HG03108 (cell line): ENCODE data around the gene FKBP8.

ENCODE experiments used
- ATAC-seq: cut with Tn5 transposase; IDR thresholded peaks from one replicate; pipeline ENCODE4 v1.9.1; 2021; ENCODE audit warnings: moderate library complexity; ENCODE audit not compliant: unreplicated experiment

FKBP8 gene

DNA sequence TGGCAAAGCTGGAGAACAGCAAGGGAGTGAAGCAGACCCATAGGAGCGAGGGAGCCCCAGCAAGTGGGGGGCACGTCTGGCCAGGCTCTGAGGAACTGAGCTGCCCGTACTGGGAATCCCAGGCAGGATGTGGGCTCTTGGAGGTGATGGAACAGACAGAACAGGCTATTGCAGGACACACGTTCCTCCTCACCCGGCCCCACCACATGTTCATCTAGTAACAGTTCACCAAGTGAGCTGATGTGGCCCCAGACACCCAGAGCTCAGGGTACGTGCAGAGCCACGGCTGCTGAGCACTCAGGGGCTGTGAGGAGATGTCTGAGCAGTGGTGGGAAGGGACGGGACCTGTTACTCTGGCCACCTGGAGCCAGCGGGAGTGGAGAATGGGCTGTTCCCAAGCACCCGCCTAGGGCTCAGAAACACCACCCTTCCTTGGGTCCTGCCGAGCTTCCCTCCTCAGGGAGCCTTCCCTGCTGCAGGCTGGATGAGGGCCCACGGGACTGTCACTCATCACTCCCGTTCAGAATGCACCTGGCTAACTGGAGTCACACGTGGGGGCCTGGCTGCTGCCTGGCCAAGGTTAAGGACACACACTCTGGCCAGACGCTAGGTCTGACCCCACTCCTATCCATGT lies 39.9 kb downstream of the FKBP8 start:
- ATAC-seq: no peak

DNA sequence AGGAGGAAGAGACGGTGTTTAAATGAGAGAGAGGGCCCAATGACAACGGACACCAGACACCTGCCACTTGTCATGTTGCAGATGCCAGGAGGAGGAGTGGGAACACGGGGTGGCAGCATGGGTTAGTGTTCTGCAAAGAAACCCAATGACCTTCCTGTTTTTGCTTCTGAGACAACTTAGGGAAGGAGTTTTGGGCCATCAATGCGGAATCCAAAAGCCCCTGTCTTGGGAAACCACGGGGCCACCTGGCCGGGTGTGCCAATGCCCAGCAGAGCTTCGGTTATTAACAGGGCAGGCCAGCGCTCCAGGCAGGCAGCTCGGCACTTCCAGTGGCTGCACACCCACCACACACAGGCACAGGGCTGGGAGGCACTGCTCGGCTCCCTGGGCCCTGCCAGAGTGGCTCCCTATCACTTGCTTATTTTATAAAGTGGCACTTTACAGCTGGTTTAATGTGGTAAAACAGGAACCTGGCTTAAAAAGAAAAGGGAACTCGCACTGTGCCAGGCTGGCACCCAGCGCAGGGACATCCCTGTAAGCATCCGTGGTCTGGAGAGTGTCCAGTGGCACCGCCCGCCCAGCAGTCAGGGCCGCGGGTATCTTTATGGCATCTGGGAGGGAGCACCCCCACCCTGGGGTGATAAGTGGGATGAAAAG lies 40.6 kb downstream of the FKBP8 start:
- no peak for ATAC-seq

DNA sequence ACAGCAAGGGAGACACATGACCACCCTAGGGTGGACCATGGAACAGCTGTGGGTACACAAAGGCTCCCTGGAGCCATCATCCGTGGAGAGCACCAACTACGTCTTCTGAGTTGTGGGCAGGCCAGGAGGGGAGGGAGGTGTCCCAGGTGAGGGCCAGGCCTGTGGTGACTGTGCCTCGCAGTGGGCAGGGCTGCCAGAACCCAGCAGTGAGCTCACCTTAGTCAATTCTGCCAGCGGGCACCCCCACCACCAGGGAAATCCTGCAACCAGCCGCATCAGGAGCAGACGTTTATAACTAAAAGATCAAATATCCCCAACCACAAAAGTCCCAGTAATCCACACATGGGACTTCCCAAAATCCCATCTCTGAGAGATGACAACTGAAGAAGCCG lies 41.1 kb downstream of the FKBP8 start:
- no peak for ATAC-seq

DNA sequence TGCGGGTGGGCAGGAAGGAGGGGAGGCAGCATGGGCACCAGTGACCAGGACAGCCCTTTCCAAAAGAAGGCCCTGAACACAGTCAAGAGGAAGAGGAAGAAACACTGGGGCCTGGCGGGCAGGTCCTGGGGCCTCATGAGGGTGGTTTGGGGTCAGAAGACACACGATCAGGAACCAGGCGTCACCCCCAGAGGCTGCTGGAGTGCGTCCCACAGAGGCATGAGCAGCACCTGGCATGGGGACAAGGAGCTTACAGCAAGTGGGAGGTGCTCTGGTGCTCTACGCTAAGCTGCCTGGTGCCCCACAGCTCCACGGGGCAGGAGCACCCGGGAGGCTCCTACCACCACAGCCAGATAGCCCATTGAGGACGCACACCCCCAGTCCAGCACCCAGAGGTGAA lies 41.5 kb downstream of the FKBP8 start:
- ATAC-seq: no peak

DNA sequence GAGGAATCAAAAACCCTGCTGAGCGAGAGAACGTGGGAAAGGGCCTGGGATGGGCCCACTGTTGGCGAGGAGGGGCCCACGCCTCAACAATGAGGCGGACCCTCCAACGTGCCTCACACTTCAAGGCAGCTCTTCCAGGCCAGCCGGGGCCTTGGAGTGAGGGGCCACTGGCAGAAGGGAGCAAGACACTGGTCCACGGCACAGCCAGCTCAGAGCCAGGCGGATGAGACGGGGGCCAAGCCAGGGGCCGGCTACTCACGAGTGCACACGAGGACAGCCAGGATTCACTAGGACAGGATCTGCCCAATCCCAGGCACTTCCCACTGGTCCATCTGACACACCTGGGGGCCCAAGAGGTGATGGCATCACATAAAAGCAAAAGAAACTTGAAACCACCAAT lies 42.0 kb downstream of the FKBP8 start:
- ATAC-seq: no peak

DNA sequence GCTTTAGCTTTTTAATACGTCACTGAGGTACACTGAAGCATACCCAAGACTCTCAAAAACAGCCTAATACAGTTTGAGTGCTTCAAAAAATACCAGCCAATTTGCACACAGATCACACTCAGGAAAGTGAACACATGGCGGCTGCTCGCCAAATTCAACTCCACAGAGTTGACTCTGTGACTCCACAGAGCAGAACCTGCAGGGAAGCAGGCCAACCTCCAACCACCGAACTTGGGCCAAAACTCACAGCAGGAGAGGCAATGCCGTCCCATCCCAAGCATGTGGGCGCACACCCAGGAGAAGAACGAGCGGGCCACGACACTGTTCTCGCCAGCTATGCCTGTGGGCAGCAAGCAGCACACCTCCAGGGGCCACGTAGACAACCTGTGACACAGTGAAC lies 42.6 kb downstream of the FKBP8 start:
- ATAC-seq: no peak

DNA sequence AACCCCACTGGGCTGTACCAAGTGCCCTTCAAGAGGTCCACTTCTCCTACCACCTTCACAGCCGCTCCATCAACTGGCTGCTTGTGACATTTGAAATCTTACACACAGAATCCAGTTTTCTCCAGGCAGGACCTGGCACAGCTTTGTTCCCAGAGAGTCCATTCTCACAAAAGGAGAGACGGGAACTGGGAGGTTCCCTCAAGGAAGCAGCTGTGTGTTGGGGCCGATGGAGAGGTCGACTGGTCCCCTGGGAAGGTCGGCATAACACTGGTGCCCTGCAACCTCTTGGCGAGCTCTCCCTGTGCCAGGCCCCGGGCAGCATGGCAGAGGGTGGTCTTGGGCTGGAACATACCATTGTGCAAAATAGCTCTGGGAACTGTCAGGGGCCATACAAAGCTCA lies 43.0 kb downstream of the FKBP8 start:
- no peak for ATAC-seq

DNA sequence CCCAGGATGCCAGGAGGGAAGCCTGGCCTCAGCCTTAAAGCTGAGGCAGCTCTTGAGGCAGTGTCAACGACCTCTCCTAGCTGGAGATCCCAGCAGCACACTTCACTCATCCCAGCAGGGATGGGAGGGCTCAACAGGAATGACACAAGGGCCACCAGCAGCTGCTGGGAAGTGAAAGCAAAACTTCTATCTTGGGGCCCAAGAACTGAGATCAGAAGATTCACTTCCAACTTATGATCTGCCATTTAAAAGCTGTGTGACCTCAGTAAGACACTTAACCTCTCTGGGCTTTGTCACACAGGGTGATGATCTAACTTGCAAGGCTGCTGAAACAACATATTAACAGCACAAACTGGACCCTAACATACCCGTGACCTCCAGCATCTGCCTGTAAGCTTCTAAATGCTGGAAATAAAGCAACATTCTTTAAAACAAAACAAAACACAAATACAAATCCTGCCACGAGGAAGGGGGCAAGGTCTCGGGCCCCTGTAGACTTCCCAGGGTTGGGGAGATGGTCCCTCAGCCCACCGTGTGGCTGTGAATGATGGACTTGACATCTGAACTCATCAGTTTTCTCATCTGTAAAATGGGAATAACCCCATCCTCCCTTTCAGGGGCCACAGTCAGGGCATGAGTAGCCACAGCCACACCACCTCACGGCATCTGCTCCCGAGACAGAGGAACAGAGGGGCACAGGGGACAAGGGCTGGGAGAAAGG lies 44.2 kb downstream of the FKBP8 start:
- ATAC-seq: no peak

DNA sequence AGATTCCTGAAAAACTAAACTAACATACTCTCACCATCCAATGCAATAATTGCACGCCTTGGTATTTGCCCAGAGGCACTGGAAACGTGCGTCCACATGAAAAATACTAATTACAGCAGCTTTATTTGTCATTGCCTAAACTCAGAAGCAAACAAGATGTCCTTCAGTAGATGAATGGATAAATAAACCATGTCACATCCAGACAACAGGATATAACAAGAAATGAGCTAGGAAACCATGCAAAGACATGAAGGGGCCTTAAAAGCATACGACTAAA lies 46.5 kb downstream of the FKBP8 start:
- ATAC-seq: no peak

DNA sequence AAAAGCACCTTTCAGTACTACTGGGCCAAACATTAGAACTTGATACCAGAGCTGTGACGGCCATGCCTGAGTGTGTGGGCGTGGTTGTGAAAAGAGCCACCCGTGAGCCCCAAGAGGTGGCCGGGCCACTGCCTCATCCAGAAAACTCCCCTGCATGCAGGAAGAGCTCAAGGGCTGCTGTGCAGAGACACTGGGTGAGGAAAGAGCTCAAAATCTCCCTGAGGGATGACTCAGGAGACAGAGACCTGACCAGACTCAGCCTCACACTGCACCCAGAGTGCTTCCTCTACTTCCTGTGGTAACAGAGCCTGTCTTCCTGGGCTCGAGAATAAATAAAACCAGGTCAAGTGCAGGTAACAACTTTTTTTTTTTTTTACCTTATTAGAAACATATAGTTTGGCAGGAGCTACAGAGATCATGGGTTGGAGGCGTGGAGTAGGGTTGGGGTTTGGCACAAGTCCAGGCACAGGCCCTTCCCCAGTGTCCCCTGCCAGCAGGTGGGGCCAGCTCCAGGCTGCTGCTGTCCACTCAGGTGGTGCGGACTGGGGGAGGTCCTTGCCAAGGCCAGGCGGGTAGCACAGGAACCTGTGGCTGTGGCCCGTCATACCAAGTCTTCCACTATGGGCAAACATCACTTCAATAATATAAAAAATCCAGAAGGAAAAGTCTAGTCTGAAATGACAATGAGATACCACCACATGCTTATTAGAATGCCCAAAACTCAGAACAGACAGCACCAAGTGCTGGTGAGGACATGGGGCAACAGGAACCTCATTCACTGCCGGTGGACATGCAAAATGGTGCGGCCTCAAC lies 47.0 kb downstream of the FKBP8 start:
- peak; percentile 59 for ATAC-seq

DNA sequence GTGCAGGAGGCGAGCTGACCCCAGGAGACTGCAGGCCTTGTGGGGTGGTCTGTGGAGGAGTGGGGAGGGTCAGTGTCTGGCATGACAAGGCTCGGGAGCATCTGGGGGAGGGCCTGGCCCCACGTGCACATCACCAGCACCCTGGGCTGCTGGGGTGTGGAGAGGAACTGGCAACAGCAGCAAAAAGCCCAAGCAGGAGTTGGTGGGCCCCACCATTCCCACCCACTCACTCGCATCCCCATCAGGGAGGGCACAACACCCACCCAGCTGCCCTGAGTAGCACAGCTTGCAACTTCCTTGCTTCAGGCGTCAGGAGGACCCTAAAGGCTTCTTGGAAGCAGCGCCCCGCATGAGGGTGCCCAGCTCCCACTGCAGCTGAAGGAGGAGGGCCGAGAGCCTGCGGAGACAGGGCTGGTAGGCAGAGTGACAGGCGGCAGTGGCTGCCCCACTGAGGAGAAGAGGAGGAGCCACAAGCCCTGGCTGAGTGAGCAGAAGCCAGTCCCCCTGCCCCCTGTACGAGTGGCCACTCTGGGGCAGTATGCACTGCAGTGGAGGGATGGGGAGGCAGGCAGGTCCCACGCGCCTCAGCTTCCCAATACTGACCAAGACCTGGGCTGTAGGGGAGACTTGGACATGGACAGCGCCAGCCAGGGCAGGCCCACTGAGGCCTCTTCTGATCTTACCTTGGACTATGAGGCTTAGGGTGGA lies 48.0 kb downstream of the FKBP8 start:
- no peak for ATAC-seq

DNA sequence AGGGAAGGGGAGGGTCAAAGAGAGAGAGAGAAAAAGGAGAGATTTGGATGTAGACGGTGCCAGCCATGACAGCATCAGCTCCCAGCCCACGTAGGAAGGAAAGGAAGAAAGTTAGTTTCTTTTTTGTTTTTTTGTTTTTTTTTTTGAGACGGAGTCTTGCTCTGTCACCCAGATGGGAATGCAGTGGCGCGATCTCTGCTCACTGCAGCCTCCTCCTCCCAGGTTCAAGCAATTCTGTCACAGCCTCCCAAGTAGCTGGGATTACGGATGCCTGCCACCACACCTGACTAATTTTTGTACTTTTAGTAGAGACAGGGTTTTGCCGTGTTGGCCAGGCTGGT lies 49.1 kb downstream of the FKBP8 start:
- no peak for ATAC-seq

DNA sequence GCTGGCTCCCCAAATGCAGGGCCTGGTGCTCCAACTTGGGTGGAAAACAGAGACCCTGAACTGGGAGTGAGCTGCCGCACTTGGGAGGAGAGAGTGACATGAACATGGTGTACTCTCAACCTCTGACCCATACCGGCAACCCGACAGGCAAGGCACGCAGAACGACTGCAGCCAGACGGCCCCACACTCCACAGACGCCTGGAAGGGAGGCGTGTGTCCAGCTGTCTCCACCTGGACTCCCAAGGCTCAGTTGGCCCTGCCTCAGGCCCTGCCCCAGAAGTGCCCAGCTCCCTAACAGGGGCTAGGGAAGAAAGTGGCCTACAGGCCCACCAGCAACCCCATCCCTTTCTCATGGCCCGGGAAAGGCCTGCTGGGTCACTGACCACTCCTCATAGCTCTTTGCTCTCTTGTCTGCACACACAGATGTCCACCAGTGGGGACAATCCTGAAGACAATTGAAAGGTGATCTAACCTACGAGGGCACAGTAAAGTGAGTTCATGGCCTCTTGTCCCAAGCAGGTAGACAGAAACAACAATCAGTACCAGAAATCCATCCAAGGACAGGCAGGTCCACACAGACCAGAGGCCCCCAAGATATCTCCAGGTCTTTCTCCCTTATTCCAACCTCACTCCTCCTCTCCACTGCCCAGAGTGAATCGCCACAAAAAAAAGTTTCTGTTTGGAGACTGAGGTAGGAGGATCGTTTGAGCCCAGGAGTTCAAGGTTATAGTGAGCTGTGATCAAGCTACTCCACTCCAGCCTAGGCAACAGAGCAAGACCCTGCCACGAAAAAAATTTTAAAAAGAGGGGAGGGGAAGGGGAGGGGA lies 49.7 kb downstream of the FKBP8 start:
- no peak for ATAC-seq

DNA sequence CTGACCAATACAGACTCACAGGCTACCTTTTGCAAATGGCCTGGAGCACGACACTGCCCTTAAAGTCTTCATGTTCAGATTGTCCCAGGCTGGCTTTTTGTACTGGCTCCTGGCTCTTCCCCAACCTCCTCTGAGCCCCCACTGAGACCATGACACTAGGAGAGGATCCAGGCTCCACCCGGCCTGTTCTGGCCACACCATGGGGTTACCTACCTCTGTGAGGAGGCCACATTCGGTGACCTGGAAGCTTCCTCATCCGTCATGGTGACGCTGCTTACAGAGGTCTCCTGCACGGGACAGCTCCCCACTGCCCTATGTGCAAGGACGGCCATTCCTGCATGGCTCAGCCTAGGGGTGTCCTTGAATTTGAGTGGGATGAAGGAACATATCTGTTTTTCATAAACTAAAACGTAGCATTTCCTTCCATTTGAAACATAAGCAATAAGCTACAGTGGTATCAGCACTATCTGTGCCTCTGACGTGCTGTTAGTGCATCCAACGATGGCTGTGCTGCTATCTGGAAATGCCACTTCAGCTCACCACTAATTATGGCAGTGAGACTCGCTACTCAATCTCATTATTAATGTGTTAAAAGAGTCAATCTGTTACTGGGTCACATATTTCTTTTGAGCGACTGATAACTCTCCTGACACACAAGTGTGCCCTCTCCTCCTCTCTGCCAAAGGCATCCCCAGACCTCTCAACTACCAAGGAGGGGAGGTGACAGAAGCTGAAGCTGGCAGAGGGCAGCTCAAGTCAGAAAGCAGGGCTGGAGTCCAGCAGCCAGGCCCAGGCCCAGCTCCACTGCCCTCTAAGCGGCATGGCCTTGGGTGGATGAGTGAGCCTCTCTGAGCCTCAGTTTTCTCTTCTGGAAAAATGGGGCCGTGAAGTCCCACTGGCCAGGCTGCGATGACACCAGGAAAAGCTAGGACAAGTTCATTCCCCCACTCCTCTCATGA lies 51.1 kb downstream of the FKBP8 start:
- no peak for ATAC-seq

DNA sequence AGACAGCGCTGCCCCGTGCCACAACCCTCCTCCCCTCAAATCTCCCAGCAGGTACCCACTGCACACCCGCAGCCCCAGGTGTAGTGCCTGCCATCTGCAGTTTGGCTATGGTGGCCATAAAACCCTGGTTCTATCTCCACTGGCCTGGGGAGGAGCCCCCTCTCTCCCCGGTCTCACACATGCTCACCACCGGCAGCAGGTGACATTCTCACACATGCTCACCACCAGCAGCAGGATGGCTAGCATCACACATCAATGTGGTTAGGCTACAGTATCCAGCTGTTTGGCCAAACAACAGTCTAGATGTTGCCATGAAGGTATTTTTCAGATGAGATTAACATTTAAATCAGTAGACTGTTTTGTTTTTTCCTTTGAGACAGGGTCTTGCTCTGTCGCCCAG lies 52.6 kb downstream of the FKBP8 start:
- ATAC-seq: no peak

DNA sequence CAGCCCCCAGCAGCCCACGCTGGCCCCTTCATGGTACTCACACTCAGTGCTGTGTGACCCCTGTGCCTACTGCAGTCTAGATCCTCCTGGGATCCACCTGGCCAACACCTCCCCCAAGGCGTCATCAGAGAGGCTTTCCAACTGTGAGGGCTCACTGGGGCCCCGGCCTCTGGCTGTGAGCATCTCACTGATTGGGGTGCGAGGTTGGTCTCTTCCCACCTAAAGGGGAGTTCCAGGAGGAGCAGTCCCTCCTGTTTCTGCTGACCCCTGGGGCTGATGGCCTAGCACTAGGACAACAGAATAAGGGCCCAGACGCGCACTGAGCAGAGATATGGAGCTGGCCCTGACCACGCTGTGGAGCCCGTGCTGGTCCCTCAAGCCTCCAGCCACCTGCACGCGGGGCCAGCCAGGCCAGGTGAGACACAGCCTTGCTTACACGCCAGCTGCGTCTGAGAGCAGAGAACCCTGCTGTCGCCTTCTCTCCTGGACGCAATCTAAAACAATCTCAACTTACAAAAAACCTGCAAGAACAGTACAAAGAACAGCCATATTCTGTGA lies 53.7 kb downstream of the FKBP8 start:
- ATAC-seq: no peak

DNA sequence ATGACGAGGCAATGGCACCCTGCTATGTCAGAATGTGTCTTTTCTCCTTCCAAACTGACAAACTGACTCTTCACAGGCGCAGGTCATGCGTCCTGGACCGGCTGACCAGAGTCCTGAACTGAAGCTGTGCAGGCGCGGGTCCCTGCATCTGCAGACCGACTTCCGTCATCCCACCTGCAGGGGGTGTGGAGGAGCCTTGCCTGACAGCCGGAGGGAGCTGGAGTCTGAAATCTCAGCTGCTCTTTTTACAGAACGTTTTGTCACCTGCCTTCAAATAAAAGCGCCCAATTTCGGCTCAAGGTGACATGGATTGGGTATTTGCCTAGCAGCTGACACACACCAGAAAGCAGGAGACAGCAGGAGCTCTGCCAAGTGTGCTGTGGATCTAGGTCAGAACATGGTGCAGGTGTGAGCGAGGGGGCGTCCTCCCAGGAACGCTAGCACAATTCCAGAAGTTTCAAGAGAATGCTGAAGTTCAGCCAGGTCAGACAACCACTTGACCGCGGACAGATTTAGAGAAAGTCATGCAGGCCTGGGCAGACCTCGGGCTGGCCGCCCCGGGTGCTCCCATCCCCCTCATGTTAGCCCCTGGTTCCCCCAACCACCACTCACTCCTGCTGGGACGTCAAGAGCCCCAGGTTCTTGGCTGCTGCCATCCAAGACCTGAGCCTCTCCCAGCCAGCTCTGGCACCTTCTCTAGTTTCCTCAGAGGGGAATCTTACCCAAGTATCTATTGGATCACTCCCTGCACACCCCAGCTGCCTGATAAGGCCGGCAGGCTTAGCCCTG lies 54.3 kb downstream of the FKBP8 start:
- no peak for ATAC-seq

DNA sequence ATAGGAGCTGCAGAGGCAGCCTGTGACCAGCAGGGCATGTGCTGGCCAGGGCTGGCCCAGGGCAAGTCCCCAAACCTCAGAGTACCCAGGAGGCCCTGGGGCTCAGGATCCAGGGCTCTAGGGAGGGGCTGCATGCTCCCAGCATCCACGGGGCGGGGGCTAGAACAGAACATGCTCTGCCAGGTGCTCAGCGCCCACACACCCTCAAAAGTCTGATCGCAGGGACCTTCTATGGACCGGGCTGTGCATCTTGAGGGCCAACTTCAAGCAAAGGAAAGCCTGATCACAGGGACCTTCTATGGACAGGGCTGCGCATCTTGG lies 55.0 kb downstream of the FKBP8 start:
- ATAC-seq: no peak
